B cell (primary cell): Measurements from ENCODE around the gene NTPCR. TPM values are rescaled to one million over a fixed set of nuclear protein-coding genes. Genes with fewer than 3 reads are reported as not detected.

Source experiments
- ATAC-seq: fragments of 200-7000 bp; cut with Tn5 transposase; one replicate; pipeline ENCODE4 v1.10.0; 2021; ENCODE audit warnings: low read depth, mild to moderate bottlenecking, moderate number of reproducible peaks, moderate library complexity
- CTCF ChIA-PET: fragments of 350-600 bp; sonication (Branson Sonifier 250); formaldehyde crosslinking; loops from one replicate; lab custom pipeline; 2021; ENCODE audit warnings: antibody characterized with exemption, inconsistent platforms; lab: Charles Lee
- POLR2A ChIA-PET: fragments of 350-600 bp; sonication (Branson Sonifier 250); formaldehyde crosslinking; loops from one replicate; lab custom pipeline; 2021; ENCODE audit warnings: antibody characterized with exemption; lab: Charles Lee
- DNase-seq: peaks from one replicate; pipeline ENCODE4 v3.0.0; 2013
- H2AFZ ChIP-seq: 2 replicates; pipeline ENCODE4 v1.6.1; 2012; ENCODE audit warnings: mild to moderate bottlenecking, low read depth, low read length; ENCODE audit not compliant: insufficient read depth, poor library complexity, severe bottlenecking
- H3K27ac ChIP-seq, 2 donors: 1 replicate in 1 of 2; 2 replicates in 1 of 2; pipeline ENCODE4 v1.5.1; 2012 to 2013; ENCODE audit warnings: low read length in 2 of 2, mild to moderate bottlenecking in 2 of 2, moderate library complexity in 1 of 2
- H3K27me3 ChIP-seq, 4 experiments: fragments of 200-600 bp in 1 of 4; sonication (generic) in 1 of 4; replicated peaks in 1 of 4; 1 replicate in 2 of 4; 2 replicates in 2 of 4; pipeline versions ENCODE4 v1.6.1 to v1.7.0; 2013 to 2016; ENCODE audit warnings: low read length in 3 of 4, mild to moderate bottlenecking in 2 of 4, mixed read lengths in 1 of 4, moderate library complexity in 1 of 4; ENCODE audit not compliant: insufficient read depth in 4 of 4, control insufficient read depth in 3 of 4; ENCODE audit errors: control extremely low read depth in 1 of 4
- H3K36me3 ChIP-seq, 2 experiments: replicated peaks in 1 of 2; 1 replicate in 1 of 2; 2 replicates in 1 of 2; pipeline versions ENCODE4 v1.6.1 to v1.7.1; 2013; ENCODE audit warnings: low read length in 1 of 2; ENCODE audit not compliant: insufficient read depth in 2 of 2, control insufficient read depth in 1 of 2; ENCODE audit errors: control extremely low read depth in 1 of 2, extremely low read depth in 1 of 2
- H3K4me1 ChIP-seq, 2 donors: fragments of 200-600 bp in 1 of 2; sonication (generic) in 1 of 2; 1 replicate in 1 of 2; 2 replicates in 1 of 2; pipeline versions ENCODE4 v1.5.1 to v1.6.1; 2013 to 2017; ENCODE audit warnings: low read length in 2 of 2; ENCODE audit not compliant: control insufficient read depth in 2 of 2, insufficient read depth in 2 of 2
- H3K4me2 ChIP-seq: replicated peaks from 2 replicates; pipeline ENCODE3; 2012; ENCODE audit warnings: mild to moderate bottlenecking, low read depth, low read length; ENCODE audit not compliant: poor library complexity, severe bottlenecking
- H3K4me3 ChIP-seq, 5 experiments: fragments of 200-600 bp in 1 of 5; sonication (generic) in 1 of 5; 1 replicate in 3 of 5; 2 replicates in 2 of 5; pipeline versions ENCODE4 v1.5.1 to v1.7.0; 2011 to 2016; ENCODE audit warnings: low read length in 4 of 5, mild to moderate bottlenecking in 4 of 5, low read depth in 2 of 5, control low read depth in 1 of 5, moderate library complexity in 1 of 5; ENCODE audit not compliant: insufficient read depth in 1 of 5; ENCODE audit errors: control extremely low read depth in 1 of 5, extremely low read depth in 1 of 5
- H3K79me2 ChIP-seq: fragments of 200-600 bp; sonication (generic); one replicate; pipeline ENCODE4 v1.6.0; 2016; ENCODE audit warnings: low read length; ENCODE audit not compliant: control insufficient read depth, insufficient read depth
- H3K9ac ChIP-seq: fragments of 200-600 bp; sonication (generic); 2 replicates; pipeline ENCODE4 v1.6.1; 2017; ENCODE audit warnings: mild to moderate bottlenecking, low read length, moderate library complexity
- H3K9me3 ChIP-seq, 3 donors: one replicate each; pipeline versions ENCODE4 v1.6.1 to v1.7.1; 2013; ENCODE audit warnings: low read length in 2 of 3; ENCODE audit not compliant: control insufficient read depth in 2 of 3, insufficient read depth in 1 of 3; ENCODE audit errors: control extremely low read depth in 1 of 3
- H4K20me1 ChIP-seq: 2 replicates; pipeline ENCODE4 v1.6.0; 2012; ENCODE audit warnings: mild to moderate bottlenecking, low read length; ENCODE audit not compliant: insufficient read depth, control insufficient read depth, poor library complexity, severe bottlenecking
- H3K27ac Mint-ChIP-seq: one replicate; pipeline ENCODE4 v1.8.0; 2021; ENCODE audit warnings: mixed read lengths
- H3K27me3 Mint-ChIP-seq: one replicate; pipeline ENCODE4 v1.8.0; 2021; ENCODE audit warnings: mixed read lengths
- H3K4me1 Mint-ChIP-seq: one replicate; pipeline ENCODE4 v1.8.0; 2021; ENCODE audit warnings: mixed read lengths
- H3K4me3 Mint-ChIP-seq: one replicate; pipeline ENCODE4 v1.8.0; 2021; ENCODE audit warnings: mixed read lengths
- H3K9me3 Mint-ChIP-seq: one replicate; pipeline ENCODE4 v1.8.0; 2022; ENCODE audit warnings: mixed read lengths; ENCODE audit not compliant: insufficient read depth
- EZH2 ChIP-seq: IDR thresholded peaks from 2 replicates; pipeline ENCODE4 v1.6.1; 2012; ENCODE audit warnings: borderline replicate concordance, low read depth, mild to moderate bottlenecking, moderate library complexity, low read length; ENCODE audit not compliant: insufficient read depth, poor library complexity, severe bottlenecking
- WGBS: methylation state at CpG from one replicate; pipeline ENCODE4 v1.1.5; 2013; ENCODE audit warnings: missing lambda C conversion rate; ENCODE audit not compliant: insufficient coverage; 5-methylcytosine and 5-hydroxymethylcytosine counted together
- intact Hi-C: fragments of 100-400 bp; cut with micrococcal nuclease; formaldehyde crosslinking; loops from one replicate; pipeline ENCODE4 v1.10.0; 2022
- polyA plus RNA-seq: library from polyadenylated mRNA; depleted of rRNA; stranded (reverse); fragments of >200 nt; gene quantifications from 2 replicates; pipeline ENCODE4 v1.2.3, GENCODE V29; 2012
- total RNA-seq, 2 donors: library from RNA; stranded (reverse); fragments of 120-200 nt in 1 of 2; gene quantifications; 1 replicate in 1 of 2; 2 replicates in 1 of 2; pipeline versions ENCODE4 v1.2.3 to v1.2.4, GENCODE V29; 2013 to 2022
- TF ChIP-seq, protein P1 (sequence below): fragments of 200-600 bp; IDR thresholded peaks from one replicate; pipeline ENCODE4 v1.8.0; 2022; ENCODE audit warnings: antibody characterized with exemption, mild to moderate bottlenecking

NTPCR gene
- total and polyA plus RNA-seq, 2 donors (not counting 1 experiment from before 2014, with no cell fraction given), result 7.6 to 16.5 TPM

DNA sequence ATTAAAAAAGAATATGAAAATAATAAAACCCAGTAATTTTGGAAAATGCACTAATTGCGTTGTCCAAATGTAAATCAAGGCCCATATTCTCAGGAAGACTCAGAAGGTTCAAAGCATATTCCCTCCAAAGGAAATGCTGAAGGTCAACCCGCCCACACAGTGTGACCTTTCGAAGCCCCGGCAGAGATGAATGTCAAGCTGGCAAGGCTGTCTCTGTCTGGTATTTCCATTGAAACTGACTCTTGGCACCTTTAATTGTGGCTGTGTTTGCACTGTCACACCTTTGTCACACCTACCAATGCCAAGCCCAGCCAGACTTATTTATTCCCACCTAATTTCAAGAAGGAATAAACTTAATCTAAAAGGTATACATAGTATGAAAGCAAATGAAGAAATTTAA, 82.5 kb downstream of the NTPCR start:
- CTCF ChIA-PET, result no interaction called here
- Histone ChIP-seq H3K36me3 (no peaks in the 10 kb centered on the region), H3K27ac (no peak overlapping the region), H2AFZ (no peak overlapping the region), H4K20me1 (no peaks in the 10 kb centered on the region), H3K9ac (no peak overlapping the region), H3K4me3 (no peak overlapping the region), H3K9me3 (peaks cover 0 to 6% (median 0%) of the 10 kb centered on the region in 3 donors), H3K27me3 (no peaks in the 10 kb centered on the region), H3K79me2 (no peaks in the 10 kb centered on the region), H3K4me2 (no peak overlapping the region), H3K4me1 (no peaks in the 10 kb centered on the region)
- WGBS, result 96% methylated on average over 3 of the region's 4 CpGs
- Mint-ChIP-seq H3K27ac (no peak overlapping the region), H3K9me3 (no peaks in the 10 kb centered on the region), H3K4me3 (no peak overlapping the region), H3K27me3 (no peaks in the 10 kb centered on the region), H3K4me1 (no peaks in the 10 kb centered on the region)
- ATAC-seq (no peak), DNase-seq (no peak)
- POLR2A ChIA-PET, result no interaction called here
- intact Hi-C loops, result no loop called here
- TF ChIP-seq EZH2, result no peak
- TF ChIP-seq, protein P1, sequence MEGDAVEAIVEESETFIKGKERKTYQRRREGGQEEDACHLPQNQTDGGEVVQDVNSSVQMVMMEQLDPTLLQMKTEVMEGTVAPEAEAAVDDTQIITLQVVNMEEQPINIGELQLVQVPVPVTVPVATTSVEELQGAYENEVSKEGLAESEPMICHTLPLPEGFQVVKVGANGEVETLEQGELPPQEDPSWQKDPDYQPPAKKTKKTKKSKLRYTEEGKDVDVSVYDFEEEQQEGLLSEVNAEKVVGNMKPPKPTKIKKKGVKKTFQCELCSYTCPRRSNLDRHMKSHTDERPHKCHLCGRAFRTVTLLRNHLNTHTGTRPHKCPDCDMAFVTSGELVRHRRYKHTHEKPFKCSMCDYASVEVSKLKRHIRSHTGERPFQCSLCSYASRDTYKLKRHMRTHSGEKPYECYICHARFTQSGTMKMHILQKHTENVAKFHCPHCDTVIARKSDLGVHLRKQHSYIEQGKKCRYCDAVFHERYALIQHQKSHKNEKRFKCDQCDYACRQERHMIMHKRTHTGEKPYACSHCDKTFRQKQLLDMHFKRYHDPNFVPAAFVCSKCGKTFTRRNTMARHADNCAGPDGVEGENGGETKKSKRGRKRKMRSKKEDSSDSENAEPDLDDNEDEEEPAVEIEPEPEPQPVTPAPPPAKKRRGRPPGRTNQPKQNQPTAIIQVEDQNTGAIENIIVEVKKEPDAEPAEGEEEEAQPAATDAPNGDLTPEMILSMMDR, result no peak

DNA sequence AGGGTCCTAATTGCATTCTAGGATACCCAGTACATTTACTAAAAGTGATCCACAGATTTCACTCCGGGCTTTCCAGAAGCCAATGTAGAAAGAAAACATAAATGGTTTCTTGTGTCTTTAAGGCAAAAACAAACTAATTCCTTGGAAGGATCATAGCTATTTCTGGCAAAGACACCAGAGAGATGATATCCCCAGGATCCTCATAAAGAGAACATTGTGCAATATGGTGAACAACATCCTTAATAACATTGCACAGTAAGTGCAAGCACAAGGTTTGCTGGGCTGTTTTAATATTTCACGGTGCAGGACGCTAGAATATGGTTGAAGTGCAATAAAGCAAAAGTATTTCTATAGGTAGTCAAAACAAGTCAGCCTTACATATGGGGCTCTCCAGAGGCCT, 83.0 kb downstream of the NTPCR start:
- ChIA-PET POLR2A (no interaction called here), CTCF (no interaction called here)
- H3K79me2 ChIP-seq, result no peaks in the 10 kb centered on the region
- ATAC-seq, result no peak
- no peaks in the 10 kb centered on the region for H4K20me1 ChIP-seq
- no peaks in the 10 kb centered on the region for H3K9me3 Mint-ChIP-seq
- no peak overlapping the region for H3K27ac ChIP-seq
- no peak for TF ChIP-seq EZH2
- no peak overlapping the region for H3K4me2 ChIP-seq
- H3K4me1 Mint-ChIP-seq, result no peaks in the 10 kb centered on the region
- H3K9me3 ChIP-seq, result peaks cover 0 to 6% (median 0%) of the 10 kb centered on the region in 3 donors
- intact Hi-C loops, result no loop called here
- no peak overlapping the region for H3K9ac ChIP-seq
- no peaks in the 10 kb centered on the region for H3K36me3 ChIP-seq
- H3K27me3 ChIP-seq, result no peaks in the 10 kb centered on the region
- no peak overlapping the region for H3K27ac Mint-ChIP-seq
- DNase-seq, result no peak
- no CpG with 5 or more reads among the region's 3 CpGs for WGBS
- H3K27me3 Mint-ChIP-seq, result no peaks in the 10 kb centered on the region
- H3K4me3 ChIP-seq, result no peak overlapping the region
- no peak overlapping the region for H3K4me3 Mint-ChIP-seq
- H2AFZ ChIP-seq, result no peak overlapping the region
- H3K4me1 ChIP-seq, result no peaks in the 10 kb centered on the region

Other genes starting within 250 kb of the NTPCR start
- 1.9 and 2.0 TPM in 2 replicates for gene MAP10, start 145.2 kb upstream of the NTPCR start, total RNA-seq
- gene MAP10, start 145.2 kb upstream of the NTPCR start, polyA plus RNA-seq, result 0.50 and 0.60 TPM in 2 replicates